ENCODE results near the gene ABCC1.

DNA sequence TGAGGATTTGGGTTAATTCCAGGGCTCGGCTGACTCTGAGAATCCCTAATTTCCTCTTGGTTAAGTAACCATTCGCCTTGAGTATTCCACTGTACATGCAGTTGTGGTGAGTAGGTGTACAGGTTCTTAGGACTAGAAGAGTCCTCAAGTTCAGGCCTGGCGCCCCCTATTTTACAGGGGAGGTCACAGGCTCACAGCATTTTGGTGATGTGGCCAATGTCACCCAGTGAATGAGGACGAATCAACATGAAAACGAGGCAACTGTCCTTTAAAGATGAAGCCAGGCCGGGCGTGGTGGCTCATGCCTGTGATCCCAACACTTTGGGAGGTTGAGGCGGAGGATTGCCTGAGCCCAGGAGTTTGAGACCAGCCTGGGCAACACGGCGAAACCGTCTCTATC lies 218.5 kb downstream of the ABCC1 start:
- TF ChIP-seq, protein P1, sequence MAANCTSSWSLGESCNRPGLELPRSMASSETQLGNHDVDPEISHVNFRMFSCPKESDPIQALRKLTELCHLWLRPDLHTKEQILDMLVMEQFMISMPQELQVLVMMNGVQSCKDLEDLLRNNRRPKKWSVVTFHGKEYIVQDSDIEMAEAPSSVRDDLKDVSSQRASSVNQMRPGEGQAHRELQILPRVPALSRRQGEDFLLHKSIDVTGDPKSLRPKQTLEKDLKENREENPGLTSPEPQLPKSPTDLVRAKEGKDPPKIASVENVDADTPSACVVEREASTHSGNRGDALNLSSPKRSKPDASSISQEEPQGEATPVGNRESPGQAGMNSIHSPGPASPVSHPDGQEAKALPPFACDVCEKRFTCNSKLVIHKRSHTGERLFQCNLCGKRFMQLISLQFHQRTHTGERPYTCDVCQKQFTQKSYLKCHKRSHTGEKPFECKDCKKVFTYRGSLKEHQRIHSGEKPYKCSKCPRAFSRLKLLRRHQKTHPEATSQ (tag by site-specific recombination; IDR thresholded peaks at IDR 0.05), result no peak
- TF ChIP-seq, protein P2, sequence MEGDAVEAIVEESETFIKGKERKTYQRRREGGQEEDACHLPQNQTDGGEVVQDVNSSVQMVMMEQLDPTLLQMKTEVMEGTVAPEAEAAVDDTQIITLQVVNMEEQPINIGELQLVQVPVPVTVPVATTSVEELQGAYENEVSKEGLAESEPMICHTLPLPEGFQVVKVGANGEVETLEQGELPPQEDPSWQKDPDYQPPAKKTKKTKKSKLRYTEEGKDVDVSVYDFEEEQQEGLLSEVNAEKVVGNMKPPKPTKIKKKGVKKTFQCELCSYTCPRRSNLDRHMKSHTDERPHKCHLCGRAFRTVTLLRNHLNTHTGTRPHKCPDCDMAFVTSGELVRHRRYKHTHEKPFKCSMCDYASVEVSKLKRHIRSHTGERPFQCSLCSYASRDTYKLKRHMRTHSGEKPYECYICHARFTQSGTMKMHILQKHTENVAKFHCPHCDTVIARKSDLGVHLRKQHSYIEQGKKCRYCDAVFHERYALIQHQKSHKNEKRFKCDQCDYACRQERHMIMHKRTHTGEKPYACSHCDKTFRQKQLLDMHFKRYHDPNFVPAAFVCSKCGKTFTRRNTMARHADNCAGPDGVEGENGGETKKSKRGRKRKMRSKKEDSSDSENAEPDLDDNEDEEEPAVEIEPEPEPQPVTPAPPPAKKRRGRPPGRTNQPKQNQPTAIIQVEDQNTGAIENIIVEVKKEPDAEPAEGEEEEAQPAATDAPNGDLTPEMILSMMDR (tag by site-specific recombination; IDR thresholded peaks at IDR 0.05), result no peak
- no peak for TF ChIP-seq ZNF792 (tag by site-specific recombination; IDR thresholded peaks at IDR 0.05)
- no peak for TF ChIP-seq ZNF184 (tag by site-specific recombination; IDR thresholded peaks at IDR 0.05)
- no peak for TF ChIP-seq ZSCAN30 (tag by site-specific recombination; IDR thresholded peaks at IDR 0.05)
- TF ChIP-seq ZBTB20 (tag by site-specific recombination; IDR thresholded peaks at IDR 0.05), result no peak
- TF ChIP-seq ZNF521 (tag by site-specific recombination; IDR thresholded peaks at IDR 0.05), result no peak
- no peak for TF ChIP-seq ZNF423 (tag by site-specific recombination; IDR thresholded peaks at IDR 0.05)
